ENCODE measurements around the gene SLC25A21.

- TF ChIP-seq CTCF (IDR thresholded peaks at IDR 0.05) (no peak), POLR2A (IDR thresholded peaks at IDR 0.05) (no peak), POLR2AphosphoS5 (IDR thresholded peaks at IDR 0.05) (no peak), EP300 (IDR thresholded peaks at IDR 0.05) (no peak)
Measured at GRCh38 chr14:36996133-36996856, 176.1 kb downstream of the SLC25A21 start.

All from suprapubic skin (tissue), 4 donors.